Fibroblast of lung (primary cell): ENCODE results near the gene RSPH1.

Source experiments
- EZH2 ChIP-seq: IDR thresholded peaks from 2 replicates; pipeline ENCODE4 v1.5.1; 2012; ENCODE audit warnings: low read length, control low read depth, mild to moderate bottlenecking; ENCODE audit errors: missing control alignments
- TF ChIP-seq, protein P1 (sequence below), 2 donors: IDR thresholded peaks in 1 of 2; conservative IDR thresholded peaks in 1 of 2; 1 replicate in 1 of 2; 2 replicates in 1 of 2; pipeline ENCODE4 v1.5.1; 2011 to 2012; ENCODE audit warnings: low read length in 2 of 2, control low read depth in 1 of 2, inconsistent platforms in 1 of 2, low read depth in 1 of 2, mild to moderate bottlenecking in 1 of 2

DNA sequence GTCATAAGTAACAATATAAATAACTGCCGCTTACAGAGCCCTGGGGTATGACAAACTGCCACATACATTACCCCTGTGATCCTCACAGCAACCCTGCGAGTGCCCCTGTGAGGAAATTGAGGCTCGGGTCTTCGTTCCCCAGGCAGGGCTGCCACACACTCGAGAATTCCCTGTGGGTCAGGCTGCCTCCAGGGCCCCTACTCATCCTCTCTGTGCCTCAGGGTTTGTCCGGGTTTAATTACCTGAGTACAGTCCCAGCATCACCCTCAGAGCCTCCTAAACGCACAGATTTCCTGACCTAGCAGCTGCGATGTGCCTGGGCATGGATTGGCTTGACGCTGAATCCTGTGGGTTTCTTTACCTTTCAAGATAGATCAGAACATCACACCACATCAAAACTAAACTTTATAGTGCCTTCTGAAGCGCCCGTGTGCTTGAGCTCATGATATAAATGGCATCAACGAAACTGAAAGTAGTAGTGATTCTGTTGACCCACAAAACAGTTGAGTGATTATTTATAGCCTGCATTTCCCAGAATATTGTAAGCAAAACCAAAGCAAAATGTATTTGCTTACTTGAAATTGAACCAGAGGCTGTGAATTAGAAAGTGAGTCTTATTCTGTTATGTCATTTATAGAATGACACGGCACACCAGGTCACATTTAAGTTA lies 31.6 kb upstream of the RSPH1 start:
- TF ChIP-seq, protein P1, sequence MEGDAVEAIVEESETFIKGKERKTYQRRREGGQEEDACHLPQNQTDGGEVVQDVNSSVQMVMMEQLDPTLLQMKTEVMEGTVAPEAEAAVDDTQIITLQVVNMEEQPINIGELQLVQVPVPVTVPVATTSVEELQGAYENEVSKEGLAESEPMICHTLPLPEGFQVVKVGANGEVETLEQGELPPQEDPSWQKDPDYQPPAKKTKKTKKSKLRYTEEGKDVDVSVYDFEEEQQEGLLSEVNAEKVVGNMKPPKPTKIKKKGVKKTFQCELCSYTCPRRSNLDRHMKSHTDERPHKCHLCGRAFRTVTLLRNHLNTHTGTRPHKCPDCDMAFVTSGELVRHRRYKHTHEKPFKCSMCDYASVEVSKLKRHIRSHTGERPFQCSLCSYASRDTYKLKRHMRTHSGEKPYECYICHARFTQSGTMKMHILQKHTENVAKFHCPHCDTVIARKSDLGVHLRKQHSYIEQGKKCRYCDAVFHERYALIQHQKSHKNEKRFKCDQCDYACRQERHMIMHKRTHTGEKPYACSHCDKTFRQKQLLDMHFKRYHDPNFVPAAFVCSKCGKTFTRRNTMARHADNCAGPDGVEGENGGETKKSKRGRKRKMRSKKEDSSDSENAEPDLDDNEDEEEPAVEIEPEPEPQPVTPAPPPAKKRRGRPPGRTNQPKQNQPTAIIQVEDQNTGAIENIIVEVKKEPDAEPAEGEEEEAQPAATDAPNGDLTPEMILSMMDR (conservative IDR thresholded peaks at IDR 0.05 in 1 of 2, IDR thresholded peaks at IDR 0.05 in 1 of 2; ENCODE audit: low read depth in 1 of 2, low read length in 2 of 2): no peak
- no peak for TF ChIP-seq EZH2
